Measurements from ENCODE around the gene PPARG. TPM values are rescaled to one million over a fixed set of nuclear protein-coding genes. Genes with fewer than 3 reads are reported as not detected.

The PPARG gene
- total and polyA plus RNA-seq, 10 donors = 5.5 to 28.0 (median 19.4) TPM

DNA sequence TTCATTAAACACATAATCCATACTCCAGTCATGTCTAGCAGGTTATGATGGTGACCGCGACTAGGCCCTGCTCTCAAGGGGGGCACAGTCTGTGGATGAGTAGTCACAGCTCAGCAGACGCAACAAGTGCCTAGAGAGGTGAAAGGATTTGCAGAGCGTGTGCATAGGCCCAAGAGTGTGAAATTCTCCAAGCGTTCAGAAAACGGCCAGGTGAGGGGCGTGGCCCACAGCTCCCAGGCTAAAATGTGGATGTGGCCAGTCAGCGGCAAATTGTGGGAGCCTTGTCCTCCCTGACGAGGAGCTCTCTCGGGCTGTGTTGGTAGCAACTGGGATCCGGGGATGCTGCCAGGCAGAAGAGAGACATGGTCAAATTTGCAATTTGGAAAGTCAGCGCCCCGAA is 149.0 kb downstream of the PPARG start:
- WGBS, 5 donors = 89 to 97% (median 95%) methylated on average over 13 of the region's 13 CpGs
- TF ChIP-seq, protein P1, sequence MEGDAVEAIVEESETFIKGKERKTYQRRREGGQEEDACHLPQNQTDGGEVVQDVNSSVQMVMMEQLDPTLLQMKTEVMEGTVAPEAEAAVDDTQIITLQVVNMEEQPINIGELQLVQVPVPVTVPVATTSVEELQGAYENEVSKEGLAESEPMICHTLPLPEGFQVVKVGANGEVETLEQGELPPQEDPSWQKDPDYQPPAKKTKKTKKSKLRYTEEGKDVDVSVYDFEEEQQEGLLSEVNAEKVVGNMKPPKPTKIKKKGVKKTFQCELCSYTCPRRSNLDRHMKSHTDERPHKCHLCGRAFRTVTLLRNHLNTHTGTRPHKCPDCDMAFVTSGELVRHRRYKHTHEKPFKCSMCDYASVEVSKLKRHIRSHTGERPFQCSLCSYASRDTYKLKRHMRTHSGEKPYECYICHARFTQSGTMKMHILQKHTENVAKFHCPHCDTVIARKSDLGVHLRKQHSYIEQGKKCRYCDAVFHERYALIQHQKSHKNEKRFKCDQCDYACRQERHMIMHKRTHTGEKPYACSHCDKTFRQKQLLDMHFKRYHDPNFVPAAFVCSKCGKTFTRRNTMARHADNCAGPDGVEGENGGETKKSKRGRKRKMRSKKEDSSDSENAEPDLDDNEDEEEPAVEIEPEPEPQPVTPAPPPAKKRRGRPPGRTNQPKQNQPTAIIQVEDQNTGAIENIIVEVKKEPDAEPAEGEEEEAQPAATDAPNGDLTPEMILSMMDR (IDR thresholded peaks at IDR 0.05 in 8 of 11, conservative IDR thresholded peaks at IDR 0.05 in 3 of 11) = no peak
- no peak for TF ChIP-seq POLR2A (IDR thresholded peaks at IDR 0.05)
- intact Hi-C loops (cut with DNase I; ENCODE audit: low total_unique reads) = no loop called here
- H3K27ac ChIP-seq = no peak overlapping the region
- H3K27me3 ChIP-seq (replicated peaks in 1 of 7) = peaks cover 0 to 8% (median 0%) of the 10 kb centered on the region in 7 donors
- no peaks in the 10 kb centered on the region for H3K9me3 ChIP-seq
- H3K36me3 ChIP-seq = peaks cover 0 to 6% (median 0%) of the 10 kb centered on the region in 6 donors
- peaks cover 0 to 9% (median 0%) of the 10 kb centered on the region in 6 donors for H3K4me1 ChIP-seq
- H3K4me3 ChIP-seq = no peak overlapping the region
- no peak for DNase-seq

DNA sequence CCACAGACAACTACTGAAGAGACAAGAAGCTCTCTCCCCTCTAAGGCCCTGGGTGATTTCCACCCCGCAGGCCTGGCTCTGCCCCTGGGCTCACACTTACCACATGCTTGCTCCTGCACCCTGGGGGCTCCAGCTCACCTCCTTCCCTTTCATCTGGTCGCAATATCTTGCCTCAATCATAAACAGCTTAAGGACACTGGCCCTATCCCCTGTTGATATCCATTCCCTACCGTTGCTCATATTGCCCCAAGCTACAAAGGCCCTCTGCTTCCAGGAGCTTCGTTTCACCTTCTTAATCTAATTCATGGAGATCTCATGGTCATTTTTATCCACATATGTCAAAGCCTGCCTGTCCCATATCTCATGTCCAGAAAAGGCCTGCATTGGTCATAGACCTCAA is 149.4 kb downstream of the PPARG start:
- Histone ChIP-seq H3K4me3 (no peak overlapping the region), H3K27ac (no peak overlapping the region), H3K27me3 (replicated peaks in 1 of 7) (peaks cover 0 to 8% (median 0%) of the 10 kb centered on the region in 7 donors), H3K36me3 (peaks cover 0 to 6% (median 0%) of the 10 kb centered on the region in 6 donors), H3K4me1 (peaks cover 0 to 9% (median 0%) of the 10 kb centered on the region in 6 donors), H3K9me3 (no peaks in the 10 kb centered on the region)
- 82 to 90% (median 88%) methylated on average over 4 of the region's 4 CpGs for WGBS, 5 donors
- intact Hi-C loops (cut with DNase I; ENCODE audit: low total_unique reads) = no loop called here
- TF ChIP-seq, protein P1 (IDR thresholded peaks at IDR 0.05 in 8 of 11, conservative IDR thresholded peaks at IDR 0.05 in 3 of 11) = no peak
- TF ChIP-seq POLR2A (IDR thresholded peaks at IDR 0.05) (no peak), POLR2AphosphoS5 (IDR thresholded peaks at IDR 0.05) (no peak)
- DNase-seq = no peak

DNA sequence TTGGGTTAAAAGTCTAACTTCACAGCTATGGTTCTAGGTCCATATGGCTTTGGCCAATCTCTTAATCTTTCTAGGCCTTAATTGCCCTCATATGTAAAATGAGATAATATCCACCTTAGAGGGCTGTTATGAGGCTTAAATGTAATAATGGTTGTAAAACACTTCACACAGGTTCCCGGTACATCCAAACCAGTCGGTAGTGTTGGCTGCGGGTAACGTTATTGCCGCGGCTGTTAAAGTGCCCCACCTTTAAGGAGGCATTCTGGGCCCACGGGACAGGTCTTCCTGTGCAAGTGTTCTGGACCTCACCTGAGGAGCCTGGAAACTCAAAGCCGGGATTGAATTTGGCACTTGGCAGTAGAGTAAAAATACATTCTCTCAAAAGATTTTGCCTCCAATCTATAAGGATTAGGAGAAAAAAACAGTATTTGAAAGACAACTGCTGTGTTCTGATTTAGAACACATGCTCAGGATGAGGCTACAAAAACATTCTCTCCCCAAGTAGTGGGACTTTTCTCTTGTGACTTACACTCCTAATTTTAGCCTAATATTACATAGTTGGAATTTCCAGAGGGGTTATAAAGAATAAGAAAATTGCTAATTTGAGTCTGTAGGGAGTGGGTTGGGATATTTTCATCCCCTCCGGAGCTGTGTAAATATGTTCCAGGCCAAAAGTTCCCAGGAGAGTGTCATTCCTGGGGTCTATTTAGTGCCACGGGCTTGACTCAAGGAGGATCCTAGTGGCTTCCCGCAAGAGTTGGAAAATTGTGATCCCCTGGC is 150.5 kb downstream of the PPARG start:
- Histone ChIP-seq H3K4me3 (no peak overlapping the region), H3K27ac (no peak overlapping the region), H3K4me1 (peaks cover 0 to 9% (median 0%) of the 10 kb centered on the region in 6 donors), H3K27me3 (replicated peaks in 1 of 7) (peaks cover 0 to 15% (median 0%) of the 10 kb centered on the region in 7 donors), H3K36me3 (peaks cover 0 to 6% (median 0%) of the 10 kb centered on the region in 6 donors), H3K9me3 (no peaks in the 10 kb centered on the region)
- TF ChIP-seq, protein P1 (IDR thresholded peaks at IDR 0.05 in 8 of 11, conservative IDR thresholded peaks at IDR 0.05 in 3 of 11) = no peak
- TF ChIP-seq POLR2A (IDR thresholded peaks at IDR 0.05) (no peak), POLR2AphosphoS5 (IDR thresholded peaks at IDR 0.05) (no peak)
- no peak for DNase-seq
- WGBS, 5 donors = 90 to 95% (median 92%) methylated on average over 11 of the region's 11 CpGs
- intact Hi-C loops (cut with DNase I; ENCODE audit: low total_unique reads) = no loop called here

DNA sequence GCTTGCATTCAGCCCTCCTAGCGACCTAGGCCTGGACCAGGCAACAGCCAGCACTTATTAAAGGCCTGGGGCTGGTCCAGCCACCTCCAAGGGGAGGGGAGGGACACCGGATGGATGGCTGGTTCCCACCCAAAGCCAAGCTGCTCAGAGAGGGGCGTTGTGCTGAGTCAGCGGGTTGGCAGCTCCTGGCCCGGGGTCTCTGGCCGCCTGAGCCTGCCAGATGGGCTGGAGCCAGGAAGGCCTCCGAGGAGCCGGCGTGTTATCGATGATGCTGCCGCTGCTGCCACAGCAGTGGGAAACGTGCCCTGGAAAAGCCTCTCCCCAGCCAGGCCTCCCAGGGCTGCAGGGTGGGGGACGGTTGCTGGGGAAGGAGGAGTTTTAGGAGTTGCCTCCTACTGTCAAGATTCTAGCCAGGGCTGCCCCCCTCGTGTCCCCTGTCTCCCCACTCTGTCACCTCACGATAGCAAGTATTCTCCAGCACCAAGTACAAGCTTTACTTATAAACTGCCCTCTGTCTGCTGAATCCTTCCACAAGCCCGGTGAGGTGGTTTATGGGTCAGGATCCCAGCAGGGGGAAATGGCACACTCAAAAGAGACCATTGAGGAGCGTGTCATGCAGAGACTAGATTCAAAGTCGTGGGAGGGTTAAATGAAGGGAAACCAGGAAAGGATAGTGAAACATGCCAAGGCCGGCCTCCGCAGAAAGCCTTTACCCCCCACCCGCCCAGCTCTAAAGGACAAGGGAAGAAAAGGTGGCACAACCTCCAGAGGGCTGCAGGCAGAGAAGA is 152.3 kb downstream of the PPARG start:
- TF ChIP-seq POLR2AphosphoS5 (IDR thresholded peaks at IDR 0.05) (peak in 2 of 3 donors; percentile 39 to 54), POLR2A (IDR thresholded peaks at IDR 0.05) (no peak)
- peaks cover 0 to 18% (median 0%) of the 10 kb centered on the region in 7 donors for H3K27me3 ChIP-seq (replicated peaks in 1 of 7)
- no peak overlapping the region for H3K27ac ChIP-seq
- peaks cover 0 to 9% (median 0%) of the 10 kb centered on the region in 6 donors for H3K4me1 ChIP-seq
- DNase-seq = no peak
- H3K36me3 ChIP-seq = no peaks in the 10 kb centered on the region
- no peak overlapping the region for H3K4me3 ChIP-seq
- 61 to 77% (median 66%) methylated on average over 9 to 21 of the region's 21 CpGs for WGBS, 5 donors
- intact Hi-C loops (cut with DNase I; ENCODE audit: low total_unique reads) = no loop called here
- H3K9me3 ChIP-seq = no peaks in the 10 kb centered on the region

Measured in spleen (tissue), 11 donors.